AG04449 (cell line): ENCODE results near the gene C5orf15.
A peak's percentile ranks its signal among the peaks of the same experiment; 100 is the strongest.

ENCODE experiments used
- CTCF ChIA-PET: fragments of 350-600 bp; formaldehyde crosslinking; extraction: SDS; loops from one replicate; lab custom pipeline; 2021; ENCODE audit warnings: antibody characterized with exemption; lab: Yijun Ruan, JAX
- POLR2A ChIA-PET: fragments of 400-600, 350-600 bp; formaldehyde crosslinking; extraction: SDS; loops from one replicate; lab custom pipeline; 2020; ENCODE audit warnings: antibody characterized with exemption, inconsistent platforms; lab: Yijun Ruan, JAX
- DNase-seq: peaks from one replicate; pipeline ENCODE4 v3.0.0-alpha.2; 2010; ENCODE audit warnings: low read depth, low spot score
- H3K4me3 ChIP-seq: 2 replicates; pipeline ENCODE4 v1.5.1; 2011; ENCODE audit warnings: low read depth, mild to moderate bottlenecking, control low read depth, low read length
- TF ChIP-seq, protein P1 (sequence below): IDR thresholded peaks from one replicate; pipeline ENCODE4 v1.5.1; 2011; ENCODE audit warnings: mild to moderate bottlenecking, moderate library complexity, low read length, control low read depth, inconsistent platforms; ENCODE audit not compliant: insufficient read depth; ENCODE audit errors: missing control alignments

Gene C5orf15

DNA sequence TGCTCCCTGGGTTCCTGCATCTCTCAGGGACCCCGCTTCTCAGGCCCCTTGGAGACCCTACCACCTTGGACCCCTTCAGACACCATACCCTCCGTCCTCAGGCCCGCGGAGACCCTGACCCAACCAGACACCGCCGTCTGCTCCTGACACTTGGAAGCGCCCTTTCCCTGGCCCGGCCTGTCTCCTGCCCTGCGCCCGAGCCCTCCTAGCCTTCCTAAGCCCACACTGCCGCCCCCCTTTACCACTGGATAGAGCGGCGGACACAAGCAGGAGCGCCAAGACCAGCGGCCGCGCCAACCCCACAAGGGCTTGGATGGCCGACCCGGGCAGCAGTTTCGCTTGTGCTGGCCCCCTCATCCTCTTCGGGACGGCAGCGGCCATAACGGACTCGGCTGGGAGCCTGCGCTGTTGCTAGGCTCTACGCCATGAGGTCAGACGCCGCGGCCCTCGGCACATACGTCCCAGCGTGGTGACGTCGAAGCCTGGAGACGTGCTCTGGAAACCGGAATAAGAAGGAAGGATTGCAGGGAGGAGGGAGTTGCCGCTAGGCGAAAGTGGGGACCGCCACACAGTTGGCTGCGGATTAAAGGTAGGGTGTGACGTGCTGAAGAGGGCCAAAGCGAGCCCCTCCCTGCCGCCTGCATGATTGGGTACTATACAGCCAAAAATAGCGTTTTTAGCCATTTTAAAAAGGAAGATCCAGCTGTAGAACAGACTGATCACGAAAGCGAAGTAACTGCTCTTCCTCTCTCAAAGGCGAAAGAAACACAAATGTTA, at the start of gene C5orf15:
Gene C5orf15, minus strand, starts transcription at position 422 of the 777 bp plus-strand sequence. Its CDS starts 41 bp downstream, at position 381.
- peak within 1 kb of the TSS; percentile 96 for H3K4me3 ChIP-seq
- DNase-seq, result peak; percentile 81
- POLR2A ChIA-PET, result no interaction called here
- CTCF ChIA-PET, result interaction anchor here (1.4 to 3.5 kb wide), 2 partner anchors 12 to 15 kb away, joined by 3 to 36 read pairs; no protein-coding TSS in a partner anchor
- TF ChIP-seq, protein P1, sequence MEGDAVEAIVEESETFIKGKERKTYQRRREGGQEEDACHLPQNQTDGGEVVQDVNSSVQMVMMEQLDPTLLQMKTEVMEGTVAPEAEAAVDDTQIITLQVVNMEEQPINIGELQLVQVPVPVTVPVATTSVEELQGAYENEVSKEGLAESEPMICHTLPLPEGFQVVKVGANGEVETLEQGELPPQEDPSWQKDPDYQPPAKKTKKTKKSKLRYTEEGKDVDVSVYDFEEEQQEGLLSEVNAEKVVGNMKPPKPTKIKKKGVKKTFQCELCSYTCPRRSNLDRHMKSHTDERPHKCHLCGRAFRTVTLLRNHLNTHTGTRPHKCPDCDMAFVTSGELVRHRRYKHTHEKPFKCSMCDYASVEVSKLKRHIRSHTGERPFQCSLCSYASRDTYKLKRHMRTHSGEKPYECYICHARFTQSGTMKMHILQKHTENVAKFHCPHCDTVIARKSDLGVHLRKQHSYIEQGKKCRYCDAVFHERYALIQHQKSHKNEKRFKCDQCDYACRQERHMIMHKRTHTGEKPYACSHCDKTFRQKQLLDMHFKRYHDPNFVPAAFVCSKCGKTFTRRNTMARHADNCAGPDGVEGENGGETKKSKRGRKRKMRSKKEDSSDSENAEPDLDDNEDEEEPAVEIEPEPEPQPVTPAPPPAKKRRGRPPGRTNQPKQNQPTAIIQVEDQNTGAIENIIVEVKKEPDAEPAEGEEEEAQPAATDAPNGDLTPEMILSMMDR, result peak; percentile 23

DNA sequence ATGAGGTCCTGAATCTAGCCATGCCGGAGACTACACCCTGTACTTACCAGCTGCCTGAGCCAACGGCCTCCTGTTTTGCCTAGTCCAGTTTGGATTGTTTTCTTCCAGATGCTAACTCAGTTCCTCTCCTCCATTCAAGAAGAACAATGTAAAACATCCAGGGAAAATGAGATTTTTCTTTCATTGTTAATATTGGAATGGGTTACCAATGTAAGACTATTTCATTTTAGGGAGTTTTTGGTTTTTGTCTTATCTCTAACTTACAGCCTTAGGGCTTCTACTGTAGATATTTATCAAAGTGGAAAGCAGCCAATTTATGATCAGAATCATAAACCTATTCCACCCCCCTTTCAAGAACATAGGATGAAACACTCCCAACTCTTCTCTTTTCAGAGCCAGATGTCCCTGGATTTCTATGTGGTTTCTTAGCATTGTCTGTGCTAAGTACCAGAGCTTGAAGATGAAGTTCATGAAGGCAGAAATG, 39.9 kb upstream of the C5orf15 start:
- CTCF ChIA-PET, result interaction anchor here (0.5 to 3.5 kb wide), 3 partner anchors 16 to 32 kb away, joined by 3 to 23 read pairs (median 11); no protein-coding TSS in a partner anchor

DNA sequence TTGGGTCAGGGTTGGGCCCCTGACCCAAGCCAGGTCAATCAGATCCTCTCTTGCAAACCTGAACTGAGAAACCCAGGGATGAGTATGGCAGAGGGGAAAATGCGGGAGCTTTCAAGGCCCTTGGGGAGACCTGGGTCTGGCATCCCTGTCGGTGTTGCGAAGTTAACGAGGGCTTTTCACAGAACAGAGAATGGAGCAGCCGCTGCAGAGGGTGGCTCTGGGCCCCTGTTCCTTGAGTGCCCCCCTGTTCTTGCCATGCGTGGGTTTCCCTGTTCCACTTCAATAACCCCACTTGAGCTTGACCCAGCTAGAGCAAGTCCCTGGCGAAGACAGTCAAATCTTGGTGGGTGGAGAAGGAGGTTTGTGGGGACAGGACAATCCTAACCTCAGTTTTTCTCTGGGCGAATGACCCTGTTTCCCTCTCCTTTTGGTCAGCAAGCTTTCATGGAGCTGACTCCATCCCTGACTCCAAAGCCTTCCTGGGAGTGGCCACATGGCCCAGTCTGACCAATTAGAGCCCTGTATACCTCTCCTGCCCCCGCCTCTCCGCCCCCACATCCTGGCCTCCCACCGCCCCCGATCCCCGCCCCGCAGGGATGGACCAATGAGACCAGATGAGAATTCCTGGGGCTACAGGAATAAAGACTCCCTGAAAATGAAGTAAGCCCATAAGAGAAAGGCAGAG, 39.3 kb upstream of the C5orf15 start:
- TF ChIP-seq, protein P1, result no peak
- DNase-seq, result no peak
- POLR2A ChIA-PET, result interaction anchor here (0.6 kb wide), 1 partner anchor 1780 kb away, joined by 5 read pairs; the partner anchor contains the start of gene P4HA2
- H3K4me3 ChIP-seq, result no peak overlapping the region
- CTCF ChIA-PET, result interaction anchor here (0.5 to 3.5 kb wide), 3 partner anchors 16 to 32 kb away, joined by 3 to 23 read pairs (median 11); no protein-coding TSS in a partner anchor

More for the DNA sequence above, 39.9 kb upstream of the C5orf15 start:
- TF ChIP-seq, protein P1, result no peak
- DNase-seq, result no peak
- POLR2A ChIA-PET, result no interaction called here
- no peak overlapping the region for H3K4me3 ChIP-seq

DNA sequence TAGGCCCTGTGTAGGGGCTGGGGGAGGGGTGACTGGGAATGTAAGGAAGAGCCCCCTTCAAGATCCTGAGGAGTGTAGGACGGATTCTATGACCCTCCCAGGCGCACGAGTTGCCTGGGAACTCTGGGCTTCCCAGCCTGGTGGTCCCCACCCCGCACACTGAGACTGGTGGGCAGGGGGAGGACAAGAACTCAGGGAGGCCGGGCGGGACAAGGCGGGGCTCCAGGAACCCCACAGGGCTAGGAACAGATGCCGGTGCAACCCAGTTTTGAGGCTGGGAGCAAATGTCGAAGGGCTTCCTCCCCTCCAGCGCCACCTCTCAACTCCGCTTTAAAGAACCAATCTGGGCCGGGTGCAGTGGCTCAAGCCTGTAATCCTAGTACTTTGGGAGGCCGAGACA, 37.7 kb upstream of the C5orf15 start:
- POLR2A ChIA-PET, result interaction anchor here (1.5 kb wide), 1 partner anchor 14 kb away, joined by 4 read pairs; no protein-coding TSS in a partner anchor
- CTCF ChIA-PET, result interaction anchor here (0.8 to 3.1 kb wide), 2 partner anchors 21 to 34 kb away, joined by 4 to 11 read pairs; no protein-coding TSS in a partner anchor
- H3K4me3 ChIP-seq, result peak overlapping the region; percentile 70
- DNase-seq, result no peak
- TF ChIP-seq, protein P1, result no peak

DNA sequence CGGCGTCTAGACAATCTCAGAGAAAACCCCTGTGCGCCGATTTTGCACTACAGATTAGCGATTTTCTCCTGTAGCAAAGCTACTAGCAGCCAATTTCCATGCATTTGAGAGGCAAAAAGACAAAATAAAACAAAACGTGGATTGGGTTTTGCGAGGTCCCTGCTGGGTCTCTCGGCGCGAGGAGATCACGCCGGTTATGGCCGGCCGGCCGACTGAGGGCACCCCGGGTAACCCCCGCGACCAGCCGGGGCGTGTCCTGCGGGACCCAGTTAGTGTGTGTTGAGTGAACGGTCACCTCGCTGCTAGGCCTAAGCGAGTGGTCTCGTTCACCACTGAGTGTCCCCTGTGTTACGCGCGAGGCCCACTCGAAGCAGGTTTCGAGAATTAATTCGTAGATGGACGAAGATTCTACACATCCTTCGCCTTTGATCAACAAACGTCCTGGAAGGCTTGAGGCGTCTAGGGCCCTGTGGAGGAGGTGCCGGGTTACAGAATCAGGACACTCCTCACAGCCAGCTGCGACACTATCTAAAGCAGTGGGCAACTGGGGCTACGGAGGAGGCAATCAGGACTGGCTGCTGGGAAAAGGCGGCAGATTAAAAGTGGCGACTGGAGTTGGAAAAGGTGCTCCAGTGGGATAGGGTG, 37.1 kb upstream of the C5orf15 start:
- no peak for DNase-seq
- TF ChIP-seq, protein P1, result no peak
- peak overlapping the region; percentile 70 for H3K4me3 ChIP-seq
- CTCF ChIA-PET, result interaction anchor here (0.7 to 1.9 kb wide), 6 partner anchors 9 to 137 kb away, joined by 3 to 6 read pairs (median 4); no protein-coding TSS in a partner anchor
- POLR2A ChIA-PET, result interaction anchor here (0.6 to 1.5 kb wide), 3 partner anchors 13 to 84 kb away, joined by 3 to 4 read pairs (median 4); no protein-coding TSS in a partner anchor
